Measurements from ENCODE around the gene FOXD2.
A peak's percentile ranks its signal among the peaks of the same experiment; 100 is the strongest.

FOXD2 gene

DNA sequence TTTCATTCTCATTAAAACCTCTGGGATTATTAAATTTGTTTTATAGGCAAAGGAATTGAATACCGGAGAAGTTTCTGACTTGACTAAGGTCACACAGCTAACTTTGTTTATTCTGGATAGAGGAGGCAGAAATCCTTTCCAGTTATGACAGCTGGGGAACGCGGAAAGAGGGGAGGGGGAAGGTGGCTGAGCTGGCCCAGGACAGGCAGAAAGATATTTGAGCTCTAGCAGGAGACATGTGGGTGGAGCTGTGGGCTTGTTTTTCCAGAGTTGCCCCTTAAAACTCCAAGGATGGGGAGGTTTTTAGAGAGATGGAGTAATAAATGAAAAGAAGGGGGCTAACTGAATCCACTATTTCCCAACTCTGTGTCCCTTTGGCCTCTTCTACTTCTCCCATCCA, 27.8 kb downstream of the FOXD2 start:
- DNase-seq = no peak

- DNase-seq = no peak
These were observed 31.0 kb downstream of the FOXD2 start for GRCh38 chr1:47468709-47469389.

DNA sequence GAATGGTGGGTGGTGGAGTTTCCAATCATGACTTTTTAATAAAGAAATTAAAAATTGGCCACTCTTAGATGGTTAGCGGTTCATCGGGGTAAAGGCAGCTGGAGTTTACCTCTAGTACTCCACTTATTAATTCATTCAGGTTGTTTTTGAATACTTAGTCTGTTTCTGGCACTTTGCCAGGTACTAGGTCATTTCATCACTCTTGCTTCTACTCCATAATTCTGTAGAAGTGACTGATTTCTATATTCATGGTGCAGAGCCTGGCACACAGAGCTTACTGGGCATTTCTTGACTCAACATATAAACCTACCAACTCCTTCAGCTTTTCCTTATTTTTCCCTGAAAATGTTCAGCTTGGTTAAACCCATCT, 31.5 kb downstream of the FOXD2 start:
- no peak for DNase-seq

DNA sequence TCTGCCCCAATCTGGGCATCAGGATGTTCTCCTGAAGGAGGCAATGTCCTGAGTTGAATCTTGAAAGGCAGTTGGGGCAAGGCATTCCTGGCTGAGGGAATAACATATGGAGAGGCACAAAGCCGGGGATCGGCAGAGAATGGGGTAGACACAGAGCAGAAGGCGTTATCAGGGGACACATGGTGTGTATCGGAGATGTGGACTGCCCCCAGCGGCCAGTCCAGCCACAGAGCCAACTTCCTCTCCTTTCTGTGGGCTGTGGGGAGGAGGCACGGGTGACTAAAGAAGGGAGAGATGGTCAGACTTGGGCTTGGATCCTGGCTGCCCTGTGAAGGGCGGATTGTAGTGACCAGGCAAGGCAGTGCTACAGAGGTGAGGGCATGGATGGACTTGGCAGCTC, 32.1 kb downstream of the FOXD2 start:
- DNase-seq = no peak

GRCh38 chr1:47471163-47471562, 33.3 kb downstream of the FOXD2 start:
- no peak for DNase-seq

- DNase-seq = no peak
These were observed 36.7 kb downstream of the FOXD2 start for GRCh38 chr1:47474278-47475193.

- no peak for DNase-seq
These were observed 39.8 kb downstream of the FOXD2 start for GRCh38 chr1:47477595-47478080.

DNA sequence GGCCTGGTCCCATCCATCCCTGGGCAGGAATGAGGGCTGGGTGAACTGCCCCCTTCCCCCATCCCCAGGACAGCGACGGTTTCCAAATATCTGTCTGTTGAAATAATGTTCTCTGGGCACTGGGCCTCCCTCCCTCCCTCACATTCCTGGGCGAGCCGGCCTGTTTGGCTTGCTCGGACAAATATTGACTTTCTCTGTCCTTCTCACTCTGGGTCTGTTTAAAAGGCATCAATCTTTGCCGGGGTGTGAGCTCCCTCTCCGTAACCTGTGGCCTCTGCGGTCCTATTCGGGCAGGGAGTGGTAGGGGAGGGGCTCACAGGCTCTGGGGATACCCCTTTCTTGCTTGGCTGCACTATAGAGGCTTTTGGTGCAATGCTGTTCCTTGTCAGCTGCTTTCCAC, 40.2 kb downstream of the FOXD2 start:
- DNase-seq = peak; percentile 41

GRCh38 chr1:47479664-47480063, 41.8 kb downstream of the FOXD2 start:
- no peak for DNase-seq

DNA sequence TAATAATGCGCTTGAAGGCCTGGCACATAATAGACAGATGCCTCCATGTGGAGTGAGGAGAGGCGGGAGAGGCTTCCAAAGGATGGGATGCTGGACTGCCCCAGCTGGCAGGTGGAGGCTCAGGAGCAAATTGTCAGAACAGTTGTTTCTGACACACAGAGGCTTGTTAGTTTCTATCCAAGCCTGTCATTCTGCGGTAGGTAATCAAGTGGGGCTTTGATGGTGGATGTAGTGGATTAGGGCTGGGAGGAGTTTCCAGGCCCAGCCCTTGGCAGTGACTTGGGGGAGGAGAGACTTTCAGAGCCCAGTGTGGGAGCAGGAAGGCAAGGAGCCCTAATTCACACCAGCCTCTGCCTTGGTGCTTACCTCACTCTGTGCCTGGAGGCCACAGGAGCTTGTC, 44.1 kb downstream of the FOXD2 start:
- no peak for DNase-seq

DNA sequence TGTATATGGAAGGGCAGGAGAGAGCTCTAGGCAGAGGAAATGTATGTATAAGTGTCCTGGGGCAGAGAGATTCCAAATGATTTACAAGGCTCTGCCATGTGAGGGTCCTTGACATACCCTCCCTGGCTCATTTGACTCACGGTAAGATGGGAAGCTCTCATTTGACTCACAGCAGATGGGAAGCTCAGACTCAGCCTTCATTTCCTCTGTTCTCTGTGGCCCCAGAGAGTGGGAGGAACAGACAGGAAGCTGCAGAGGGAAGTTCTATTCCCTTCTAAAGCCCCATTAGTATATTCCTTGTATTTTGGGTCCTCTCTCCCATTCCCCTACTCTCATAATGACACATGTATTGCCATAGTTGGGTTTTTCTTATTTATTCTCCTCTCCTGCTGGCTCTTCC, 44.9 kb downstream of the FOXD2 start:
- DNase-seq = no peak

- no peak for DNase-seq
These were observed 45.8 kb downstream of the FOXD2 start for GRCh38 chr1:47483651-47484050.

GRCh38 chr1:47485817-47486216, 48.0 kb downstream of the FOXD2 start:
- no peak for DNase-seq

- DNase-seq = no peak
These were observed 49.5 kb downstream of the FOXD2 start for GRCh38 chr1:47487332-47487731.

DNA sequence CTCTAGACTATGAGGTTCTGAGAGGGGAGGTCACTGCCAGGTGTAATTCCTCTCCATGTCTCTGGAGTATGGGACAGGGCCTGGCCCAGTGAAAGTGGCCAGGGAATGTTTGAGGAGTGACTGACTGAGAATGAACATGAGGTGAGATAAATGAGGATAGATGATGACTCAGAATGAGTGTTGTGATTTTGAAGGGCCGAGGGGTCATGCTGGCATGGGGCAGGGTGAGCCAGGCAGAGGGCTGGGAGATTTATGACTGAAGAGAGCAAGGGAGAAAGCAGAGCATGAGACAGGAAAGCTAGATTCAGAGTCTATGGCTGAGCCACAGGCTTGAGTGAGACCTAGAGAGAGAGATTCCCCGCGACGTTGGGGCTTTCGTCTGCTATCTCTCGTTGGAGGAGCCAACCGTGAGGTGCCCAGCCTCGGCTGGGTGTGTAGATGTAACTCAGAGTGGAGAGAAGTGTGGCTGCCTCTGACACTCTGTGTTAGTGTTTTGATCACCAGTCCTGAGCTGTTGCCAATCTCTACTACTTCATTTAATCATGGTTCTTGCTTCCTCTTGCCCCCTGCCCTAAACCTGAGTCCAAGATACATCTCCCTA, 50.1 kb downstream of the FOXD2 start:
- no peak for DNase-seq
